ENCODE results near the gene FHOD3. TPM values are rescaled to one million over a fixed set of nuclear protein-coding genes. Genes with fewer than 3 reads are reported as not detected.

Gene FHOD3
- total RNA-seq, 1 experiment from 2014 or later = 5.0 TPM

GRCh38 chr18:36633961-36634412 lies 336.5 kb downstream of the FHOD3 start:
- Mint-ChIP-seq H3K4me3 (ENCODE audit: unreplicated experiment) (no peak overlapping the region), H3K27me3 (ENCODE audit: insufficient read depth, unreplicated experiment) (no peaks in the 10 kb centered on the region), H3K4me1 (ENCODE audit: insufficient read depth, unreplicated experiment) (peaks cover 16% of the 10 kb centered on the region), H3K27ac (ENCODE audit: low read depth, unreplicated experiment) (no peak overlapping the region), H3K36me3 (ENCODE audit: insufficient read depth, unreplicated experiment) (no peaks in the 10 kb centered on the region), H3K9me3 (ENCODE audit: unreplicated experiment) (no peaks in the 10 kb centered on the region)
- intact Hi-C loops (cut with micrococcal nuclease) = no loop called here
- ChIA-PET POLR2A (no interaction called here), CTCF (no interaction called here)
- BruUV-seq (replicated peaks) = no TSS peak
- no peak for DNase-seq (ENCODE audit: unreplicated experiment)
- TF ChIP-seq CTCF (IDR thresholded peaks at IDR 0.05; ENCODE audit: unreplicated experiment) = no peak

GRCh38 chr18:36634573-36635216 lies 337.2 kb downstream of the FHOD3 start:
- peaks cover 16% of the 10 kb centered on the region for H3K4me1 Mint-ChIP-seq (ENCODE audit: insufficient read depth, unreplicated experiment)
- intact Hi-C loops (cut with micrococcal nuclease) = no loop called here
- ChIA-PET CTCF (no interaction called here), POLR2A (interaction anchor here (0.6 kb wide), 1 partner anchor 52 kb away, joined by 3 read pairs; no protein-coding TSS in a partner anchor)
- H3K4me3 Mint-ChIP-seq (ENCODE audit: unreplicated experiment) = no peak overlapping the region
- no peaks in the 10 kb centered on the region for H3K9me3 Mint-ChIP-seq (ENCODE audit: unreplicated experiment)
- TF ChIP-seq CTCF (IDR thresholded peaks at IDR 0.05; ENCODE audit: unreplicated experiment) = no peak
- no peaks in the 10 kb centered on the region for H3K27me3 Mint-ChIP-seq (ENCODE audit: insufficient read depth, unreplicated experiment)
- BruUV-seq (replicated peaks) = no TSS peak
- H3K36me3 Mint-ChIP-seq (ENCODE audit: insufficient read depth, unreplicated experiment) = no peaks in the 10 kb centered on the region
- no peak overlapping the region for H3K27ac Mint-ChIP-seq (ENCODE audit: low read depth, unreplicated experiment)
- no peak for DNase-seq (ENCODE audit: unreplicated experiment)

- TF ChIP-seq CTCF (IDR thresholded peaks at IDR 0.05; ENCODE audit: unreplicated experiment) = no peak
- no peak overlapping the region for H3K4me3 Mint-ChIP-seq (ENCODE audit: unreplicated experiment)
- no TSS peak for BruUV-seq (replicated peaks)
- intact Hi-C loops (cut with micrococcal nuclease) = no loop called here
- peaks cover 16% of the 10 kb centered on the region for H3K4me1 Mint-ChIP-seq (ENCODE audit: insufficient read depth, unreplicated experiment)
- CTCF ChIA-PET = interaction anchor here (0.6 to 1.5 kb wide), 2 partner anchors 13 to 191 kb away, joined by 3 read pairs; no protein-coding TSS in a partner anchor
- no peak for DNase-seq (ENCODE audit: unreplicated experiment)
- no peak overlapping the region for H3K27ac Mint-ChIP-seq (ENCODE audit: low read depth, unreplicated experiment)
- no peaks in the 10 kb centered on the region for H3K27me3 Mint-ChIP-seq (ENCODE audit: insufficient read depth, unreplicated experiment)
- H3K9me3 Mint-ChIP-seq (ENCODE audit: unreplicated experiment) = no peaks in the 10 kb centered on the region
- POLR2A ChIA-PET = no interaction called here
- no peaks in the 10 kb centered on the region for H3K36me3 Mint-ChIP-seq (ENCODE audit: insufficient read depth, unreplicated experiment)
Observed at GRCh38 chr18:36635414-36636096, 338.0 kb downstream of the FHOD3 start.

GRCh38 chr18:36636237-36636817 lies 338.8 kb downstream of the FHOD3 start:
- no peaks in the 10 kb centered on the region for H3K9me3 Mint-ChIP-seq (ENCODE audit: unreplicated experiment)
- peaks cover 16% of the 10 kb centered on the region for H3K4me1 Mint-ChIP-seq (ENCODE audit: insufficient read depth, unreplicated experiment)
- no peak overlapping the region for H3K27ac Mint-ChIP-seq (ENCODE audit: low read depth, unreplicated experiment)
- no peaks in the 10 kb centered on the region for H3K27me3 Mint-ChIP-seq (ENCODE audit: insufficient read depth, unreplicated experiment)
- H3K4me3 Mint-ChIP-seq (ENCODE audit: unreplicated experiment) = no peak overlapping the region
- BruUV-seq (replicated peaks) = no TSS peak
- intact Hi-C loops (cut with micrococcal nuclease) = no loop called here
- TF ChIP-seq CTCF (IDR thresholded peaks at IDR 0.05; ENCODE audit: unreplicated experiment) = no peak
- ChIA-PET CTCF (interaction anchor here (0.6 to 1.5 kb wide), 2 partner anchors 12 to 1076 kb away, joined by 3 to 4 read pairs; no protein-coding TSS in a partner anchor), POLR2A (interaction anchor here (1.5 kb wide), 1 partner anchor 35 kb away, joined by 4 read pairs; no protein-coding TSS in a partner anchor)
- no peaks in the 10 kb centered on the region for H3K36me3 Mint-ChIP-seq (ENCODE audit: insufficient read depth, unreplicated experiment)
- no peak for DNase-seq (ENCODE audit: unreplicated experiment)
